NCI-H1436 (cell line): ENCODE results near the gene KMT5C.

ENCODE experiments used
- DNase-seq: peaks from one replicate; lab custom pipeline; 2025; lab: John Stamatoyannopoulos, UW

Gene KMT5C

DNA sequence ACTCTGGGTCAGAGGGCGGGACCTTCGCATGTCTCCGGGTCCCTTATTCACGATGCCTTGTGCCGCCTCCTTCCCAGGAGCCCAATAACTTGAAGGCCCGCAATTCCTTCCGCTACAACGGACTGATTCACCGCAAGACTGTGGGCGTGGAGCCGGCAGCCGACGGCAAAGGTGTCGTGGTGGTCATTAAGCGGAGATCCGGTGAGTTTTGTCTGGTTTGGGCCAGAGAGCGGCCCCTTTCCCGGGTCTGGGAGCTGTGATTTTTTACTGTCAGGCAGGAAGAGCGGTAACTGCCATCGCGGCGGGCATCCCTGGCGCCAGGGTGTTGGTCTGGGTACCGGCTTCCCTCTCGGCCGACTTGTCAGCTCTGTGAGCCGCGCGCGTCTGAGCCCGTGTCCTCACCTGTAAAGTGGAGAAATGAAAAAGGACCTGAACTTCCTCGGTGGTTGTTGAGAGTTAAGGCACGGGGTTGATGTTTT lies 46.9 kb downstream of the KMT5C start:
- DNase-seq: no peak

DNA sequence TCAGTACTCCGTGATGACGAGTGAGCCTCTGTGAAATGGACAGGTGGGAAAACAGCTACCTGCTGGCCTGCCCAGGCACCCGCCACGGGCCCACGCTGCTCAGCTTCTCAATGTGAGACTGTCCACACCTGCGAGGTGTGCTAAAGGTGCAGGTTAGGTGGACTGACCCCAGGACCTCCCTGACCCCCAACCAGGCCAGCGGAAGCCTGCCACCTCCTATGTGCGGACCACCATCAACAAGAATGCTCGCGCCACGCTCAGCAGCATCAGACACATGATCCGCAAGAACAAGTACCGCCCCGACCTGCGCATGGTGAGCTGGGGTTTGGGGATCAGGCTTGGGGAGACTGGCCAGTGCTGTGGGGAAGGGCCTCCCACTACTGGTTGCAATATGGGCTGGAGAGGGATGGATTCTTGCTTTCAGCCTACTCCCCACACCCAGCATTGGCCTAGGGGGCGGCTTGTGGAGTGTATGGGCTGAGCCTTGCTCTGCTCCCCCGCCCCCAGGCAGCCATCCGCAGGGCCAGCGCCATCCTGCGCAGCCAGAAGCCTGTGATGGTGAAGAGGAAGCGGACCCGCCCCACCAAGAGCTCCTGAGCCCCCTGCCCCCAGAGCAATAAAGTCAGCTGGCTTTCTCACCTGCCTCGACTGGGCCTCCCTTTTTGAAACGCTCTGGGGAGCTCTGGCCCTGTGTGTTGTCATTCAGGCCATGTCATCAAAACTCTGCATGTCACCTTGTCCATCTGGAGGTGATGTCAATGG lies 48.2 kb downstream of the KMT5C start:
- DNase-seq: no peak

DNA sequence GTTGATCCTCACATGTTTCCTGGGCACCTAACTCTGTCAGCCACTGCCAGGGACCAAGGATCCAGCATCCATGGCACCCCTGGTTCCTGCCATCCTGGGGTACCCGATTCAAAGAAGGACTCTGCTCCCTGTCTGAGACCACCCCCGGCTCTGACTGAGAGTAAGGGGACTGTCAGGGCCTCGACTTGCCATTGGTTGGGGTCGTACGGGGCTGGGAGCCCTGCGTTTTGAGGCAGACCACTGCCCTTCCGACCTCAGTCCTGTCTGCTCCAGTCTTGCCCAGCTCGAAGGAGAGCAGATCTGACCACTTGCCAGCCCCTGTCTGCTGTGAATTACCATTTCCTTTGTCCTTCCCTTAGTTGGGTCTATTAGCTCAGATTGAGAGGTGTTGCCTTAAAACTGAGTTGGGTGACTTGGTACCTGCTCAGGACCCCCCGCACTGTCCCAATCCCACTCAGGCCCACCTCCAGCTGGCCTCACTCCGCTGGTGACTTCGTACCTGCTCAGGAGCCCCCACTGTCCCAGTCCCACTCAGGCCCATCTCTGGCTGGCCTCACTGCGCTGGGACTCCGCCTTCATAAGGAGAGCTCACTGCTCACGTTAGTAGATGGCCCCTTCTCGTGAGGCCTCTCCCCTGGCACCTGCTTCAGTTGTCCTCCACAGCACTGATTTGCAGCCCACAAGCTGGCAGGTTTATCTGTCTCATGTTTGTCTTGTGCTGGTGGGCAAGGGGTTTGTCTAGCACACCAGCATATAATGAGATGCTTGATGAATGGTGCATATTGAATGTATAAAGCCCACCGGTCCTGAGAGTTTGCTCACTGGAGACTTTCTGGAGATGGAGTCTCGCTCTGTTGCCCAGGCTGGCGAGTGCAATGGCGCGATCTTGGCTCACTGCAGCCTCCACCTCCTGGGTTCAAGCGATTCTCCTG lies 50.0 kb downstream of the KMT5C start:
- no peak for DNase-seq

DNA sequence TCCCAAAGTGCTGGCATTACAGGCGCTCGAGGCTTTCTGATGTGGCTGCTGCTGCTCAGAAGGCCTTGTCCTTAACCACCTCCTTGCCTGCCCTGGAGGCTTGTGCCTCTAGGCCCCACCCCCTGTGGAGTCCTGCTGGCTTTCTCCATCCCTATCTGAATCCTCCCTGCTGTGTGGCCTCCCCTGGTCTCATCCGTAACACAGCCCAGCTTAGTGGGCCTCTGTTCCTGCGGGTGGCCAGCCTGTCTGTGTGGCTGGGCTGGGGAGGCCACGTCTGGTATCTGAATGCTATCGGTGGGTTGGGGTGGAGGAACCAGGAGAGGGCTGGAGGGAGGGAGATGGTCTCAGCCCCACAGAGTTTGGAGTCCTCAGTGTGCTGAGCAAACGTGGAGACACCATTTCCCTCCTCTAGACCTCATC lies 50.8 kb downstream of the KMT5C start:
- no peak for DNase-seq

DNA sequence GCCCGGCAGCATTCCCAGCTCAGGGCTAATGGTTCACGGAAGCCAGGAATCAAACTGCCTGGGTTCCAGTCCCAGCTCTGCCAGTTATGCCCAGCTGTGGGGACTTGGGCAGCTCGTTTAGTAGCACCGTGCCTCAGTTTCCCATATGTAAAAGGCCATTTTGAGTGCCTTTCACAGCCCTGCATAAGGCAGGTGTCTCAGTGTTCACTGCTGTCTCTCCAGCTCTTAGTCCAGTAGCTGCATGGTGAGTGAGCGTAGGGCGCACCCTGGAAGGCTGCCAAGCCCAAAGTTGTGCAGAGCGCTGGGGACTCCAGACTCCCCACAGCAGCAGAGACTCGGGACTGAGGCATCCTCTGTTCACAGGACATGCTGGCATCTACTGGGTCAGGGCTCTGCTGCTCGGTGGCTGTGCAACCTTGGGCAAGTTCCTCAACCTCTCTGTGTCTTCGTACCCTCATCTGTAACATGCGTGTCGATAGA lies 51.6 kb downstream of the KMT5C start:
- DNase-seq: no peak

DNA sequence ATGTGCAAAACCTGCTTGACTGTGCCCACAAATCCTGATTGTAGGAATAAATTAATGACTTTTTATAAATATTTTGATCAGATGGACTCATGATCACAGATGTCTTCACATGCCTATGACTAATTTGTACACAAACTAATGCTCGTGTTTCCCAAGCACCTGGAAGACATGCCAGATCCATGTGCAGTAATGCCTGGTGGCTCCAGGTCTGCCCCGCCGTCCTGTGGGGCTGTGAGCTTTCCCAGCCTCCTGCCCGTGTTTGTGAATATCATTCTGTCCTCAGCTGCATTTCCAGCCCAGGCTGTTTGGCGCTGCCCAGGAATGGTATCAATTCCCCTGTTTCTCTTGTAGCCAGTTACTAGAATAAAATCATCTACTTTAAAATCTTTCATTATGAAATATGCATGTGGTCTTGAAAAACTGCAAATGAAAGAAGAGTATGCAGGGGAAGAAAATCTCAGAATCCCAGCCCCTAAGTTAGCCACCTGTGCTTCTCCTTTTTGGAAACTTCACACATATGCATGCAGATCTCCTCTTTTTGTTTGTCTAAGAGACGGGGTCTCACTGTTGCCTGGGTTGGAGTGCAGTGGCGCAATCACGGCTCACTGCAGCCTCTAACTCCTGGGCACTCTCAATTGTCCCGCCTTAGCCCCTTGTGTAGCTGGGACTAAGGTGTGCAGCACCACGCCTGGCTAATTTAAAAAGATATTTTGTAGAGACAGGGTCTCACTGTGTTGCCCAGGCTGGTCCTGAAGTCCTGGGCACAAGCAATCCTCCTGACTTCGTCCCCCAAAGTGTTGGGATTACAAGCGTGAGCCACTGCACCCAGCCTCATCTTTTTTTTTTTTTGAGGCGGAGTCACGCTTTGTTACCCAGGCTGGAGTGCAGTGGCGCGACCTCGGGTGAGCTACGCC lies 52.3 kb downstream of the KMT5C start:
- no peak for DNase-seq

DNA sequence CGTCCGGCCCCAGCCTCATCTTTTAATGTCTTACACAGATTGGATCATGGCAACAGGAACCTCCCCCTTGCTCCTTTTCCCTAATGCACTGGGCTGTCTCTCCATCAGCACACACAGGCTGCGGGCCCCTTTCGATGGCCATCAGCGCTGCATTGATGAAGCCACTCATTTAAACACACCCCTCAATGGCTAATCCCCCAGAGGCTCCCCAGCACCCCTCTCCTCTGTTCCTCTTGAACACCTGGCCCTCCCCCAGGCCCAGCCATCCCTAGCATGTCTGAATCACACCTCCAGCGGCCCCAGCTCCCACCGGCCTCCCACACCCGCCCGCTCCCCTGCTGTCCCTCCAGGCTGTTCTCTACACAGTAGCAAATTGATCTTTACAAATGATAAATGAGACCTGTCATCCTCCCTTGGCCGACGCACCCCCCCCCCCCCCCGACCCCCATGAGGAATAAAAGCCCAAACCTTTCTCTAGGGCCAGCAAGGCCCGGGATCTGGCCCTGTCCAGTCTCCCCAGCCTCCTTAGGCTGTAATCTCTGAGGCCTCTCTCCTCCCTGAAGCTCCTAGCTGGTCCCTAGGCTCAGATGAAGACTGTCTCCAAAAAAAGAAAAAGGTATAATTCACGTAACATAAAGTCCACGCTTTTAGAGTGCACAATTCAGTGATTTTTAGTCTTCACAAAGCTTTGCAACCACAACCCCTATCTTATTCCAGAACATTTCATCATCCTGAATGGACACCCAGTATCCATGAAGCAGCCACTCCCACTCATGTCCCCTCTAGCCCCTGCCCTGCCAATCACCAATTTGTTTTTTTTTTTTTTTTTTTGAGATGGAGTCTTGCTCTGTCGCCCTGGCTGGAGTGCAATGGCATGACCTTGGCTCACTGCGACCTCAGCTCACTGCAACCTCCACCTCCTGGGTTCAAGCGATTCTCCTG lies 53.4 kb downstream of the KMT5C start:
- no peak for DNase-seq
